ENCODE results near the gene RNF2. TPM values are rescaled to one million over a fixed set of nuclear protein-coding genes. Genes with fewer than 3 reads are reported as not detected.

RNF2 gene
- total and polyA plus RNA-seq, 2 of the 13 experiments (the other 11 are each of a cell fraction or from before 2014, with no cell fraction given), result 19.3 to 21.7 TPM

DNA sequence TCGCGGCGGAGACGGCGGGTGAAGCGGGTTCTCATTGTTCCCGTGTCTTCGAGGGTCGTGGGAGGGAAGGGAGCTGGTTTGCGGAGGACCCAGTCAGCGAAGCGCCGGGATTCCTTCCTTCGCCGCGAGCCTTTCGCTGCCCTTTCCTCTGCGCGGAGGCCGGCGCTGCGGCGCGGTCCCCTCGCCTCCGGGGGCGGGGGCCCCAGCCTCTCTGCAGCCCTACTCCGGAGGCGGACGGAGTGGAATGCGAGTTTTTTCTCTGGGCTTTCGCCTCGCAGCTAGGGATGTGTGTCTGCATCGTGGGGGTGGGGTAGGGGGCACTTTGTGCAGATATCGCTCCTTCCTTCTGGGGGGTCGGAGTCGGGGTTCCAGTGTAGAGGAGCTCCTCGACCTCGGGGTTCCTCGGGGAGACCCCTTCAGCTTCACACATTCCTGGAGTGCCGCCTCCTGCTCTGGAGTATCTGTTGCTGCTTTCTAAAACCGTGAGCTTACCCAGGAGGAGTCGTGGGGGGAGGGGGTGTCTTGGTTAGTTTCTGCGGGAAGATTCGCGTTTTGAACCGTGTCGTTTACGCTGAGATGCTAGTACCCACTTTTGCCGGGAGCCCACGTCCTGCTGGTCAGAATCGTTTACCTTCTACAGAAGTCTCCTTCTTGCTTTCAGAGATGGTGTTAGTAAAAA lies 595 bp downstream of the RNF2 start (continued):
- TF ChIP-seq, protein P1, sequence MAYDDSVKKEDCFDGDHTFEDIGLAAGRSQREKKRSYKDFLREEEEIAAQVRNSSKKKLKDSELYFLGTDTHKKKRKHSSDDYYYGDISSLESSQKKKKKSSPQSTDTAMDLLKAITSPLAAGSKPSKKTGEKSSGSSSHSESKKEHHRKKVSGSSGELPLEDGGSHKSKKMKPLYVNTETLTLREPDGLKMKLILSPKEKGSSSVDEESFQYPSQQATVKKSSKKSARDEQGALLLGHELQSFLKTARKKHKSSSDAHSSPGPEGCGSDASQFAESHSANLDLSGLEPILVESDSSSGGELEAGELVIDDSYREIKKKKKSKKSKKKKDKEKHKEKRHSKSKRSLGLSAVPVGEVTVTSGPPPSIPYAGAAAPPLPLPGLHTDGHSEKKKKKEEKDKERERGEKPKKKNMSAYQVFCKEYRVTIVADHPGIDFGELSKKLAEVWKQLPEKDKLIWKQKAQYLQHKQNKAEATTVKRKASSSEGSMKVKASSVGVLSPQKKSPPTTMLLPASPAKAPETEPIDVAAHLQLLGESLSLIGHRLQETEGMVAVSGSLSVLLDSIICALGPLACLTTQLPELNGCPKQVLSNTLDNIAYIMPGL (CRISPR knock-in tag; IDR thresholded peaks at IDR 0.05; ENCODE audit: borderline replicate concordance in 1 of 2, low read depth in 1 of 2), result 0 out of 4 replicates have a peak, but pooled peaks of 1 of the 2 experiments have one; percentile 10
- TF ChIP-seq ASH2L (IDR thresholded peaks at IDR 0.05; ENCODE audit: insufficient read length, low read depth, low read length) (peak; percentile 1), REXO4 (CRISPR knock-in tag; IDR thresholded peaks at IDR 0.05; ENCODE audit: borderline replicate concordance) (no peak), MED8 (CRISPR knock-in tag; IDR thresholded peaks at IDR 0.05; ENCODE audit: insufficient replicate concordance) (no peak), ZNF607 (CRISPR knock-in tag; IDR thresholded peaks at IDR 0.05; ENCODE audit: borderline replicate concordance) (no peak), MTA1 (CRISPR knock-in tag; IDR thresholded peaks at IDR 0.05; ENCODE audit: borderline replicate concordance) (no peak), PATZ1 (CRISPR knock-in tag; IDR thresholded peaks at IDR 0.05) (peak; percentile 85), MTERF4 (CRISPR knock-in tag; IDR thresholded peaks at IDR 0.05) (no peak), ATAD3A (CRISPR knock-in tag; IDR thresholded peaks at IDR 0.05) (no peak), ZNF136 (CRISPR knock-in tag; IDR thresholded peaks at IDR 0.05; ENCODE audit: low read depth) (no peak), FOXJ3 (CRISPR knock-in tag; IDR thresholded peaks at IDR 0.05; ENCODE audit: borderline replicate concordance) (no peak), ZNF674 (CRISPR knock-in tag; IDR thresholded peaks at IDR 0.05; ENCODE audit: low read depth) (no peak), RFXANK (CRISPR knock-in tag; IDR thresholded peaks at IDR 0.05) (no peak), ZNF879 (CRISPR knock-in tag; IDR thresholded peaks at IDR 0.05) (no peak), GABPA (IDR thresholded peaks at IDR 0.05; ENCODE audit: low read depth, low read length) (no peak), GABPA (CRISPR knock-in tag; IDR thresholded peaks at IDR 0.05; ENCODE audit: low read depth) (no peak), CEBPG (CRISPR knock-in tag; IDR thresholded peaks at IDR 0.05) (no peak), ZNF782 (CRISPR knock-in tag; IDR thresholded peaks at IDR 0.05; ENCODE audit: borderline replicate concordance) (no peak), AGO2 (optimal IDR thresholded peaks at IDR 0.05; ENCODE audit: low read depth, low read length) (peak; percentile 44)
- TF ChIP-seq, protein P2, sequence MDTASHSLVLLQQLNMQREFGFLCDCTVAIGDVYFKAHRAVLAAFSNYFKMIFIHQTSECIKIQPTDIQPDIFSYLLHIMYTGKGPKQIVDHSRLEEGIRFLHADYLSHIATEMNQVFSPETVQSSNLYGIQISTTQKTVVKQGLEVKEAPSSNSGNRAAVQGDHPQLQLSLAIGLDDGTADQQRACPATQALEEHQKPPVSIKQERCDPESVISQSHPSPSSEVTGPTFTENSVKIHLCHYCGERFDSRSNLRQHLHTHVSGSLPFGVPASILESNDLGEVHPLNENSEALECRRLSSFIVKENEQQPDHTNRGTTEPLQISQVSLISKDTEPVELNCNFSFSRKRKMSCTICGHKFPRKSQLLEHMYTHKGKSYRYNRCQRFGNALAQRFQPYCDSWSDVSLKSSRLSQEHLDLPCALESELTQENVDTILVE (CRISPR knock-in tag; IDR thresholded peaks at IDR 0.05), result no peak
- TF ChIP-seq, protein P3, sequence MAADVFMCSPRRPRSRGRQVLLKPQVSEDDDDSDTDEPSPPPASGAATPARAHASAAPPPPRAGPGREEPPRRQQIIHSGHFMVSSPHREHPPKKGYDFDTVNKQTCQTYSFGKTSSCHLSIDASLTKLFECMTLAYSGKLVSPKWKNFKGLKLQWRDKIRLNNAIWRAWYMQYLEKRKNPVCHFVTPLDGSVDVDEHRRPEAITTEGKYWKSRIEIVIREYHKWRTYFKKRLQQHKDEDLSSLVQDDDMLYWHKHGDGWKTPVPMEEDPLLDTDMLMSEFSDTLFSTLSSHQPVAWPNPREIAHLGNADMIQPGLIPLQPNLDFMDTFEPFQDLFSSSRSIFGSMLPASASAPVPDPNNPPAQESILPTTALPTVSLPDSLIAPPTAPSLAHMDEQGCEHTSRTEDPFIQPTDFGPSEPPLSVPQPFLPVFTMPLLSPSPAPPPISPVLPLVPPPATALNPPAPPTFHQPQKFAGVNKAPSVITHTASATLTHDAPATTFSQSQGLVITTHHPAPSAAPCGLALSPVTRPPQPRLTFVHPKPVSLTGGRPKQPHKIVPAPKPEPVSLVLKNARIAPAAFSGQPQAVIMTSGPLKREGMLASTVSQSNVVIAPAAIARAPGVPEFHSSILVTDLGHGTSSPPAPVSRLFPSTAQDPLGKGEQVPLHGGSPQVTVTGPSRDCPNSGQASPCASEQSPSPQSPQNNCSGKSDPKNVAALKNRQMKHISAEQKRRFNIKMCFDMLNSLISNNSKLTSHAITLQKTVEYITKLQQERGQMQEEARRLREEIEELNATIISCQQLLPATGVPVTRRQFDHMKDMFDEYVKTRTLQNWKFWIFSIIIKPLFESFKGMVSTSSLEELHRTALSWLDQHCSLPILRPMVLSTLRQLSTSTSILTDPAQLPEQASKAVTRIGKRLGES (CRISPR knock-in tag; IDR thresholded peaks at IDR 0.05; ENCODE audit: borderline replicate concordance), result no peak

Measured in HepG2 (cell line).